PC-3 (cell line): ENCODE data around the gene SH3BGRL3. TPM values are rescaled to one million over a fixed set of nuclear protein-coding genes. Genes with fewer than 3 reads are reported as not detected.
"Not testable (repeated sequence)": the region's sequence is repeated elsewhere in the genome, so short reads cannot be mapped to it uniquely, and the experiment has no call there.

Experiments used
- ATAC-seq: fragments of 200-7000 bp; cut with Tn5 transposase; 2 replicates; pipeline ENCODE4 v1.9.1; 2020; ENCODE audit warnings: mild to moderate bottlenecking, moderate library complexity
- BruUV-seq: library from RNA; stranded (reverse); fragments of 400-500 nt; replicated peaks from 2 replicates; lab custom pipeline; 2021; lab: Mats Ljungman, UMichigan
- CTCF ChIA-PET: fragments of 300-600 bp; sonication (Branson Sonifier 250); formaldehyde crosslinking; loops from one replicate; lab custom pipeline; 2022; ENCODE audit warnings: antibody characterized with exemption; lab: Charles Lee
- POLR2A ChIA-PET: fragments of 300-600 bp; sonication (Branson Sonifier 250); formaldehyde crosslinking; loops from one replicate; lab custom pipeline; 2022; ENCODE audit warnings: antibody characterized with exemption; ENCODE audit not compliant: unreplicated experiment; lab: Charles Lee
- DNase-seq: peaks from one replicate; pipeline ENCODE4 v3.0.0-alpha.2; 2015
- H2AFZ ChIP-seq: fragments of 300-600 bp; sonication (generic); 2 replicates; pipeline ENCODE4 v1.6.0; 2016; ENCODE audit warnings: antibody characterized with exemption, low read length
- H3F3A ChIP-seq: fragments of 300-600 bp; sonication (generic); one replicate; pipeline ENCODE4 v1.6.0; 2017; ENCODE audit warnings: antibody characterized with exemption, low read length, control low read depth, mild to moderate bottlenecking; ENCODE audit not compliant: unreplicated experiment
- H3K27ac ChIP-seq: fragments of 300-600 bp; sonication (generic); 2 replicates; pipeline ENCODE4 v1.5.1; 2016; ENCODE audit warnings: mild to moderate bottlenecking, low read length
- H3K27me3 ChIP-seq: fragments of 300-600 bp; sonication (generic); 2 replicates; pipeline ENCODE4 v1.6.1; 2016; ENCODE audit warnings: low read length, mixed read lengths
- H3K36me3 ChIP-seq: fragments of 300-600 bp; sonication (generic); 2 replicates; pipeline ENCODE4 v1.6.1; 2016; ENCODE audit warnings: low read depth, mixed run types, low read length, mixed read lengths
- H3K4me1 ChIP-seq: fragments of 300-600 bp; sonication (generic); 2 replicates; pipeline ENCODE4 v1.5.1; 2016; ENCODE audit warnings: low read length; ENCODE audit not compliant: insufficient read depth
- H3K4me2 ChIP-seq: fragments of 300-600 bp; sonication (generic); 2 replicates; pipeline ENCODE4 v1.6.0; 2016; ENCODE audit warnings: low read length
- H3K4me3 ChIP-seq: fragments of 300-600 bp; sonication (generic); 2 replicates; pipeline ENCODE4 v1.5.1; 2016; ENCODE audit warnings: mild to moderate bottlenecking, low read length, mixed read lengths
- H3K79me2 ChIP-seq: fragments of 300-600 bp; sonication (generic); 2 replicates; pipeline ENCODE4 v1.6.1; 2017; ENCODE audit warnings: low read length, mixed read lengths
- H3K9ac ChIP-seq: fragments of 300-600 bp; sonication (generic); 2 replicates; pipeline ENCODE4 v1.6.0; 2016; ENCODE audit warnings: mild to moderate bottlenecking, low read length
- H3K9me2 ChIP-seq: fragments of 300-600 bp; sonication (generic); replicated peaks from 2 replicates; pipeline ENCODE4 v1.6.1; 2016; ENCODE audit warnings: mixed run types, low read length, mixed read lengths
- H3K9me3 ChIP-seq: fragments of 300-600 bp; sonication (generic); 2 replicates; pipeline ENCODE4 v1.6.1; 2016; ENCODE audit warnings: low read length, mixed read lengths
- H4K20me1 ChIP-seq: fragments of 300-600 bp; sonication (generic); 2 replicates; pipeline ENCODE4 v1.6.1; 2016; ENCODE audit warnings: low read length, mixed read lengths
- CTCF ChIP-seq: fragments of 300-600 bp; sonication (generic); conservative IDR thresholded peaks from 2 replicates; pipeline ENCODE4 v1.5.1; 2017; ENCODE audit warnings: antibody characterized with exemption, low read depth, mild to moderate bottlenecking, low read length
- EZH2 ChIP-seq: fragments of 300-600 bp; sonication (generic); IDR thresholded peaks from one replicate; pipeline ENCODE4 v1.6.1; 2017; ENCODE audit warnings: antibody characterized with exemption, mild to moderate bottlenecking, low read length; ENCODE audit not compliant: unreplicated experiment
- EZH2phosphoT487 ChIP-seq: fragments of 300-600 bp; sonication (generic); IDR thresholded peaks from 2 replicates; pipeline ENCODE4 v1.6.1; 2018; ENCODE audit warnings: mild to moderate bottlenecking, antibody characterized with exemption, low read length, borderline replicate concordance
- intact Hi-C: fragments of 100-400 bp; cut with micrococcal nuclease; formaldehyde crosslinking; loops from 2 replicates; pipeline ENCODE4 v1.9.0; 2023
- total RNA-seq: library from RNA; depleted of rRNA; stranded (reverse); fragments of >200 nt; gene quantifications from 2 replicates; pipeline ENCODE4 v1.2.3, GENCODE V29; 2014

SH3BGRL3 gene
- total RNA-seq, 1 experiment from 2014 or later = 181 TPM

DNA sequence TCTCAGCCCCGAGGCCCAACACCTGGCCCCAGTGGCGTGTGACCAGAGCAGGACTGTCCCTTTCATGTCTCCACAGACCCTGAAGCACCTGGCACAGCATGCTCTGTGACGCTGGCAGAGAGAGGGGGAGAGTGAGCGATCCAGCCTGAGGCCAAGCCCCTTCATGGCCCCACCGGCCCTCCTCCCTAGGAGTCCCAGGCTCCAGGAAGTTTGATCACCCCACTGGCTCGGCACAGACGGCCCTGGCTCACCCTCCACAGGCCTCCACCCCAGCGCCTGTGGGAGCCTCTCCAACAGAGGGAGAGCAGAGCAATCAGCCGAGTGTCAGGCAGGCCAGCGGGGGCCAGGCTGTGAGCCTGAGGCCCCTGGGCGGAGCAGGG, 11.0 kb downstream of the SH3BGRL3 start:
- H2AFZ ChIP-seq = no peak overlapping the region
- H3K27ac ChIP-seq = no peak overlapping the region
- H3K9me3 ChIP-seq = no peaks in the 10 kb centered on the region
- no peaks in the 10 kb centered on the region for H3K79me2 ChIP-seq
- H3F3A ChIP-seq = no peaks in the 10 kb centered on the region
- H3K27me3 ChIP-seq = no peaks in the 10 kb centered on the region
- no peak overlapping the region for H3K4me3 ChIP-seq
- H4K20me1 ChIP-seq = no peaks in the 10 kb centered on the region
- no peak overlapping the region for H3K9ac ChIP-seq
- no peaks in the 10 kb centered on the region for H3K36me3 ChIP-seq
- H3K9me2 ChIP-seq = no peaks in the 10 kb centered on the region
- no peak for DNase-seq
- no peak overlapping the region for H3K4me2 ChIP-seq
- no TSS peak for BruUV-seq
- intact Hi-C loops = no loop called here
- no peaks in the 10 kb centered on the region for H3K4me1 ChIP-seq
- ATAC-seq = no peak
- POLR2A ChIA-PET = no interaction called here
- no peak for TF ChIP-seq EZH2
- CTCF ChIA-PET = no interaction called here

GRCh38 chr1:26291433-26291832, 11.5 kb downstream of the SH3BGRL3 start:
- H3K9me3 ChIP-seq = no peaks in the 10 kb centered on the region
- H3K4me2 ChIP-seq = no peak overlapping the region
- no peak overlapping the region for H3K4me3 ChIP-seq
- no peaks in the 10 kb centered on the region for H3F3A ChIP-seq
- ATAC-seq (no peak), DNase-seq (no peak)
- no peak overlapping the region for H3K27ac ChIP-seq
- no peak overlapping the region for H2AFZ ChIP-seq
- no peaks in the 10 kb centered on the region for H3K36me3 ChIP-seq
- ChIA-PET POLR2A (no interaction called here), CTCF (no interaction called here)
- no peak overlapping the region for H3K9ac ChIP-seq
- H3K9me2 ChIP-seq = no peaks in the 10 kb centered on the region
- intact Hi-C loops = no loop called here
- H4K20me1 ChIP-seq = no peaks in the 10 kb centered on the region
- TF ChIP-seq EZH2 (no peak), EZH2phosphoT487 (no peak), CTCF (no peak)
- H3K79me2 ChIP-seq = no peaks in the 10 kb centered on the region
- no peaks in the 10 kb centered on the region for H3K27me3 ChIP-seq
- no peaks in the 10 kb centered on the region for H3K4me1 ChIP-seq
- BruUV-seq = no TSS peak

DNA sequence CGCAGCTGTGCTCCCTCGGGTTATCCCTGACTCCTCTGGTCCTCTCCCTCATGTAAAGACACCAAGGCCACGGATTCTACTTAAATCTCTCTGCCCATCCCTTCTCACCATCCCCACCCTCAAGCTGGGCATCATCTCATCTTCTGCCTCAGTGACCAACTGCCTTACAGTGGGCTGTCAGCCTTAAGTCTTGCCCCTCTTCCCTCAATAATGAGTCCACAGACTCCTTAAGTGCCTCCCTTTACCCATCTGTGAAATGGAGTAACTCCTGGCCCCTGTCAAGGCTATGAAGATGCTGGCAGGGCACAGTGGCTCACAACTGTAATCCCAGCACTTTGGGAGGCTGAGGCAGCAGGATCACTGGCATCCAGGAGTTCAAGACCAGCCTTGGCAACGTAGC, 12.1 kb downstream of the SH3BGRL3 start:
- H3K4me1 ChIP-seq = no peaks in the 10 kb centered on the region
- H3K27ac ChIP-seq = no peak overlapping the region
- intact Hi-C loops = no loop called here
- H3K9me2 ChIP-seq = no peaks in the 10 kb centered on the region
- CTCF ChIA-PET = no interaction called here
- no peaks in the 10 kb centered on the region for H3K36me3 ChIP-seq
- H3K27me3 ChIP-seq = no peaks in the 10 kb centered on the region
- no peaks in the 10 kb centered on the region for H3K9me3 ChIP-seq
- H4K20me1 ChIP-seq = no peaks in the 10 kb centered on the region
- no peaks in the 10 kb centered on the region for H3K79me2 ChIP-seq
- POLR2A ChIA-PET = no interaction called here
- no peak overlapping the region for H3K4me2 ChIP-seq
- H3K4me3 ChIP-seq = no peak overlapping the region
- TF ChIP-seq CTCF (no peak), EZH2phosphoT487 (no peak), EZH2 (no peak)
- ATAC-seq = no peak
- no peak for DNase-seq
- no peak overlapping the region for H3K9ac ChIP-seq
- BruUV-seq = no TSS peak
- no peak overlapping the region for H2AFZ ChIP-seq
- no peaks in the 10 kb centered on the region for H3F3A ChIP-seq

- H3K27me3 ChIP-seq, DNase-seq, H4K20me1 ChIP-seq, ATAC-seq, CTCF ChIA-PET, H3K4me2 ChIP-seq, H2AFZ ChIP-seq, H3K9ac ChIP-seq, H3K27ac ChIP-seq, BruUV-seq, H3K4me1 ChIP-seq, H3K79me2 ChIP-seq, H3F3A ChIP-seq, H3K9me3 ChIP-seq, H3K4me3 ChIP-seq, H3K36me3 ChIP-seq, intact Hi-C loops, H3K9me2 ChIP-seq, POLR2A ChIA-PET: not testable (repeated sequence)
These were observed 12.8 kb downstream of the SH3BGRL3 start for GRCh38 chr1:26292735-26293134.
